HepG2 (cell line): ENCODE results near the gene CLDN9. TPM values are rescaled to one million over a fixed set of nuclear protein-coding genes. Genes with fewer than 3 reads are reported as not detected.

Experiments
- AGO2 ChIP-seq: fragments of 200-400 bp; formaldehyde crosslinking; optimal IDR thresholded peaks from 2 replicates; pipeline ENCODE3; 2017; ENCODE audit warnings: mild to moderate bottlenecking, low read depth, low read length, moderate library complexity
- ATF4 ChIP-seq, 2 experiments: fragments of 450-650 bp in 1 of 2; sonication (generic) in 1 of 2; formaldehyde crosslinking; IDR thresholded peaks; 2 replicates each; pipeline versions ENCODE4 v1.5.0 to v1.8.0; 2020 to 2022; ENCODE audit warnings: mild to moderate bottlenecking in 1 of 2, missing genetic modification reagents in 1 of 2
- ESRRA ChIP-seq: sonication (generic); formaldehyde crosslinking; IDR thresholded peaks from 2 replicates; pipeline ENCODE4 v1.5.1; 2020; ENCODE audit warnings: mild to moderate bottlenecking, low read depth, missing genetic modification reagents
- ETV5 ChIP-seq: IDR thresholded peaks from 2 replicates; pipeline ENCODE4 v1.6.1; 2018; ENCODE audit warnings: missing biosample characterization, missing genetic modification reagents, inconsistent platforms, borderline replicate concordance
- FOXA1 ChIP-seq, 2 experiments: fragments of 450-650 bp in 1 of 2; sonication (generic) in 1 of 2; formaldehyde crosslinking in 1 of 2; IDR thresholded peaks; 2 replicates each; pipeline versions ENCODE4 v1.4.0 to v1.6.1; 2016 to 2020; ENCODE audit warnings: missing genetic modification reagents in 1 of 2
- KAT8 ChIP-seq: IDR thresholded peaks from 2 replicates; pipeline ENCODE4 v1.6.1; 2016; ENCODE audit warnings: missing genetic modification reagents, missing compliant biosample characterization
- KLF9 ChIP-seq: IDR thresholded peaks from 2 replicates; pipeline ENCODE4 v1.6.1; 2016; ENCODE audit warnings: low read depth
- PATZ1 ChIP-seq: sonication (generic); formaldehyde crosslinking; IDR thresholded peaks from 2 replicates; pipeline ENCODE4 v1.4.0; 2020; ENCODE audit warnings: missing genetic modification reagents
- SIN3A ChIP-seq: IDR thresholded peaks from 2 replicates; pipeline ENCODE4 v1.6.1; 2011; ENCODE audit warnings: low read depth, mild to moderate bottlenecking, control low read depth, low read length, borderline replicate concordance
- USF2 ChIP-seq, 2 experiments: sonication (generic) in 1 of 2; formaldehyde crosslinking in 1 of 2; IDR thresholded peaks; 2 replicates each; pipeline versions ENCODE4 v1.5.1 to v1.6.1; 2011 to 2020; ENCODE audit warnings: borderline replicate concordance in 1 of 2, low read depth in 1 of 2, low read length in 1 of 2, mild to moderate bottlenecking in 1 of 2, missing genetic modification reagents in 1 of 2, moderate library complexity in 1 of 2
- ZNF234 ChIP-seq: sonication (generic); formaldehyde crosslinking; conservative IDR thresholded peaks from 2 replicates; pipeline ENCODE4 v1.5.1; 2020; ENCODE audit warnings: mild to moderate bottlenecking, missing genetic modification reagents
- ZNF557 ChIP-seq: sonication (generic); formaldehyde crosslinking; IDR thresholded peaks from 2 replicates; pipeline ENCODE4 v1.4.0; 2020; ENCODE audit warnings: missing genetic modification reagents
- ZNF75D ChIP-seq: sonication (generic); formaldehyde crosslinking; IDR thresholded peaks from 2 replicates; pipeline ENCODE4 v1.8.1; 2023; ENCODE audit warnings: missing genetic modification reagents, mild to moderate bottlenecking, borderline replicate concordance
- polyA plus RNA-seq, 8 experiments: library from polyadenylated mRNA; depleted of rRNA in 3 of 8; stranded (reverse) in 7 of 8; unstranded in 1 of 8; fragments of >200 nt; fragmentation: Illumina TruSeq in 4 of 8; extraction: Trizol in 4 of 8; gene quantifications; 2 replicates each; pipeline versions ENCODE4 v1.2.1 to v1.2.3, GENCODE V29; 2011 to 2016; ENCODE audit warnings: low read depth in 4 of 8, missing spikeins in 1 of 8, mixed read lengths in 1 of 8; ENCODE audit not compliant: insufficient read depth in 1 of 8
- total RNA-seq, 5 experiments: library from RNA; depleted of rRNA; stranded (reverse); fragments of >200 nt; fragmentation: Illumina TruSeq; extraction: Trizol; gene quantifications; 2 replicates each; pipeline ENCODE4 v1.2.3, GENCODE V29; 2016; ENCODE audit warnings: low read depth in 1 of 5
- TF ChIP-seq, protein P1 (sequence below), 2 experiments: sonication (generic) in 1 of 2; formaldehyde crosslinking in 1 of 2; IDR thresholded peaks; 2 replicates each; pipeline versions ENCODE4 v1.4.0 to v1.6.1; 2016 to 2020; ENCODE audit warnings: borderline replicate concordance in 1 of 2, low read depth in 1 of 2, mild to moderate bottlenecking in 1 of 2, missing genetic modification reagents in 1 of 2
- TF ChIP-seq, protein P2 (sequence below): sonication (generic); formaldehyde crosslinking; IDR thresholded peaks from 2 replicates; pipeline ENCODE4 v1.4.0; 2020; ENCODE audit warnings: missing genetic modification reagents

Gene CLDN9
- total and polyA plus RNA-seq, 2 of the 13 experiments (the other 11 are each of a cell fraction or from before 2014, with no cell fraction given), result 0.15 to 0.26 TPM

GRCh38 chr16:3003582-3004270, 9.0 kb upstream of the CLDN9 start (continued):
- TF ChIP-seq ATF4 (CRISPR knock-in tag; IDR thresholded peaks at IDR 0.05) (no peak), AGO2 (no peak), SIN3A (peak; percentile 76; the same call in 1 of the 2 replicates), ETV5 (CRISPR knock-in tag) (peak; percentile 35; the same call in 1 of the 2 replicates), ZNF234 (no peak), KLF9 (CRISPR knock-in tag) (0 out of 2 replicates have a peak, but pooled peaks have one; percentile 51), PATZ1 (CRISPR knock-in tag) (peak; percentile 50; the same call in 1 of the 2 replicates), ZNF557 (CRISPR knock-in tag) (no peak), ZNF75D (CRISPR knock-in tag) (no peak), ESRRA (no peak), KAT8 (CRISPR knock-in tag) (peak; percentile 39; the same call in 1 of the 2 replicates), USF2 (IDR thresholded peaks at IDR 0.05; ENCODE audit: low read depth, low read length) (0 out of 2 replicates have a peak, but pooled peaks have one; percentile 7), USF2 (CRISPR knock-in tag; IDR thresholded peaks at IDR 0.05; ENCODE audit: borderline replicate concordance) (no peak), FOXA1 (IDR thresholded peaks at IDR 0.05) (no peak), FOXA1 (CRISPR knock-in tag; IDR thresholded peaks at IDR 0.05) (0 out of 2 replicates have a peak, but pooled peaks have one; percentile 18)
- TF ChIP-seq, protein P1, sequence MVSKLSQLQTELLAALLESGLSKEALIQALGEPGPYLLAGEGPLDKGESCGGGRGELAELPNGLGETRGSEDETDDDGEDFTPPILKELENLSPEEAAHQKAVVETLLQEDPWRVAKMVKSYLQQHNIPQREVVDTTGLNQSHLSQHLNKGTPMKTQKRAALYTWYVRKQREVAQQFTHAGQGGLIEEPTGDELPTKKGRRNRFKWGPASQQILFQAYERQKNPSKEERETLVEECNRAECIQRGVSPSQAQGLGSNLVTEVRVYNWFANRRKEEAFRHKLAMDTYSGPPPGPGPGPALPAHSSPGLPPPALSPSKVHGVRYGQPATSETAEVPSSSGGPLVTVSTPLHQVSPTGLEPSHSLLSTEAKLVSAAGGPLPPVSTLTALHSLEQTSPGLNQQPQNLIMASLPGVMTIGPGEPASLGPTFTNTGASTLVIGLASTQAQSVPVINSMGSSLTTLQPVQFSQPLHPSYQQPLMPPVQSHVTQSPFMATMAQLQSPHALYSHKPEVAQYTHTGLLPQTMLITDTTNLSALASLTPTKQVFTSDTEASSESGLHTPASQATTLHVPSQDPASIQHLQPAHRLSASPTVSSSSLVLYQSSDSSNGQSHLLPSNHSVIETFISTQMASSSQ (IDR thresholded peaks at IDR 0.05; ENCODE audit: low read depth), result no peak
- TF ChIP-seq, protein P1 (CRISPR knock-in tag; IDR thresholded peaks at IDR 0.05; ENCODE audit: borderline replicate concordance), result no peak
- TF ChIP-seq, protein P2, sequence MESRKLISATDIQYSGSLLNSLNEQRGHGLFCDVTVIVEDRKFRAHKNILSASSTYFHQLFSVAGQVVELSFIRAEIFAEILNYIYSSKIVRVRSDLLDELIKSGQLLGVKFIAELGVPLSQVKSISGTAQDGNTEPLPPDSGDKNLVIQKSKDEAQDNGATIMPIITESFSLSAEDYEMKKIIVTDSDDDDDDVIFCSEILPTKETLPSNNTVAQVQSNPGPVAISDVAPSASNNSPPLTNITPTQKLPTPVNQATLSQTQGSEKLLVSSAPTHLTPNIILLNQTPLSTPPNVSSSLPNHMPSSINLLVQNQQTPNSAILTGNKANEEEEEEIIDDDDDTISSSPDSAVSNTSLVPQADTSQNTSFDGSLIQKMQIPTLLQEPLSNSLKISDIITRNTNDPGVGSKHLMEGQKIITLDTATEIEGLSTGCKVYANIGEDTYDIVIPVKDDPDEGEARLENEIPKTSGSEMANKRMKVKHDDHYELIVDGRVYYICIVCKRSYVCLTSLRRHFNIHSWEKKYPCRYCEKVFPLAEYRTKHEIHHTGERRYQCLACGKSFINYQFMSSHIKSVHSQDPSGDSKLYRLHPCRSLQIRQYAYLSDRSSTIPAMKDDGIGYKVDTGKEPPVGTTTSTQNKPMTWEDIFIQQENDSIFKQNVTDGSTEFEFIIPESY (CRISPR knock-in tag), result peak; percentile 49; the same call in 1 of the 2 replicates
